ENCODE results near the gene ANKRD29.

Gene ANKRD29

GRCh38 chr18:23684515-23685197, 21.9 kb upstream of the ANKRD29 start:
- DNase-seq (ENCODE audit: low read depth in 2 of 2), result no peak

- DNase-seq (ENCODE audit: low read depth in 2 of 2), result no peak
Measured at GRCh38 chr18:23683671-23684070, 21.0 kb upstream of the ANKRD29 start.

GRCh38 chr18:23683155-23683554, 20.4 kb upstream of the ANKRD29 start:
- DNase-seq (ENCODE audit: low read depth in 2 of 2), result no peak

GRCh38 chr18:23682472-23682871, 19.8 kb upstream of the ANKRD29 start:
- no peak for DNase-seq (ENCODE audit: low read depth in 2 of 2)

- no peak for DNase-seq (ENCODE audit: low read depth in 2 of 2)
Measured at GRCh38 chr18:23682045-23682444, 19.3 kb upstream of the ANKRD29 start.

GRCh38 chr18:23675896-23676295, 13.2 kb upstream of the ANKRD29 start:
- no peak for DNase-seq (ENCODE audit: low read depth in 2 of 2)

GRCh38 chr18:23675236-23675635, 12.5 kb upstream of the ANKRD29 start:
- DNase-seq (ENCODE audit: low read depth in 2 of 2), result no peak

- no peak for DNase-seq (ENCODE audit: low read depth in 2 of 2)
Measured at GRCh38 chr18:23673725-23674124, 11.0 kb upstream of the ANKRD29 start.

- DNase-seq (ENCODE audit: low read depth in 2 of 2), result no peak
Measured at GRCh38 chr18:23671564-23671963, 8.9 kb upstream of the ANKRD29 start.

- no peak for DNase-seq (ENCODE audit: low read depth in 2 of 2)
Measured at GRCh38 chr18:23669804-23670405, 7.2 kb upstream of the ANKRD29 start.

GRCh38 chr18:23669202-23669766, 6.6 kb upstream of the ANKRD29 start:
- DNase-seq (ENCODE audit: low read depth in 2 of 2), result no peak

- no peak for DNase-seq (ENCODE audit: low read depth in 2 of 2)
Measured at GRCh38 chr18:23668731-23669130, 6.0 kb upstream of the ANKRD29 start.

- no peak for DNase-seq (ENCODE audit: low read depth in 2 of 2)
Measured at GRCh38 chr18:23667114-23667513, 4.4 kb upstream of the ANKRD29 start.

GRCh38 chr18:23664674-23665073, 2.0 kb upstream of the ANKRD29 start:
- DNase-seq (ENCODE audit: low read depth in 2 of 2), result no peak

- no peak for DNase-seq (ENCODE audit: low read depth in 2 of 2)
Measured at GRCh38 chr18:23661735-23662308, 889 bp downstream of the ANKRD29 start.

GRCh38 chr18:23658285-23658684, 4.4 kb downstream of the ANKRD29 start:
- no peak for DNase-seq (ENCODE audit: low read depth in 2 of 2)

- DNase-seq (ENCODE audit: low read depth in 2 of 2), result no peak
Measured at GRCh38 chr18:23652232-23652631, 10.5 kb downstream of the ANKRD29 start.

- peak; percentile 73 for DNase-seq (ENCODE audit: low read depth in 2 of 2)
Measured at GRCh38 chr18:23650968-23651927, 11.5 kb downstream of the ANKRD29 start.

GRCh38 chr18:23648940-23649607, 13.6 kb downstream of the ANKRD29 start:
- no peak for DNase-seq (ENCODE audit: low read depth in 2 of 2)

- no peak for DNase-seq (ENCODE audit: low read depth in 2 of 2)
Measured at GRCh38 chr18:23648456-23648855, 14.3 kb downstream of the ANKRD29 start.

GRCh38 chr18:23646282-23646681, 16.4 kb downstream of the ANKRD29 start:
- DNase-seq (ENCODE audit: low read depth in 2 of 2), result no peak
